Pancreas (tissue), 10 donors: ENCODE measurements around the gene OPN3. TPM values are rescaled to one million over a fixed set of nuclear protein-coding genes. Genes with fewer than 3 reads are reported as not detected.

Experiments used
- ATAC-seq, 4 donors: fragments of 200-7000 bp; cut with Tn5 transposase; one replicate each; pipeline versions ENCODE4 v1.8.0 to v1.9.1; 2020; ENCODE audit warnings: mild to moderate bottlenecking in 4 of 4, moderate library complexity in 4 of 4
- DNase-seq, 6 donors: peaks; one replicate each; pipeline ENCODE4 v3.0.0-alpha.2; 2020
- FAIRE-seq: peaks from 2 replicates; lab custom pipeline; 2012; peaks lifted over from hg19 to GRCh38; lab: Jason Lieb, UNC
- H3K27ac ChIP-seq, 4 donors: fragments of 200-600 bp; sonication (generic); 1 replicate in 3 of 4; 2 replicates in 1 of 4; pipeline versions ENCODE4 v1.5.0 to v1.8.0; 2020
- H3K27me3 ChIP-seq, 4 donors: fragments of 200-600 bp; one replicate each; pipeline ENCODE4 v1.8.0; 2021
- H3K36me3 ChIP-seq, 3 donors: fragments of 200-600 bp; sonication (generic) in 1 of 3; one replicate each; pipeline versions ENCODE4 v1.5.0 to v1.8.0; 2020 to 2021
- H3K4me1 ChIP-seq, 3 donors: fragments of 200-600 bp; one replicate each; pipeline ENCODE4 v1.8.0; 2021
- H3K4me3 ChIP-seq, 4 donors: fragments of 200-600 bp; sonication (generic) in 2 of 4; one replicate each; pipeline versions ENCODE4 v1.5.0 to v1.8.0; 2020 to 2021
- H3K9me3 ChIP-seq, 4 donors: fragments of 200-600 bp; one replicate each; pipeline ENCODE4 v1.8.0; 2021
- WGBS, 2 donors: extraction: QIAGEN DNeasy Blood & Tissue Kit; methylation state at CpG; one replicate each; pipeline ENCODE4 v1.1.7; 2013; 5-methylcytosine and 5-hydroxymethylcytosine counted together
- intact Hi-C, 3 donors: fragments of 100-400 bp; cut with DNase I; formaldehyde crosslinking; loops; one replicate each; pipeline versions ENCODE4 v1.11.1 to v1.14.2; 2022
- polyA plus RNA-seq, 2 donors: library from polyadenylated mRNA; stranded (reverse); fragments of 200-250 nt; gene quantifications; one replicate each; pipeline ENCODE4 v1.2.3, GENCODE V29; 2013
- total RNA-seq, 6 donors: library from RNA; stranded (reverse); fragmentation: NEBNext Ultra II Directional in 4 of 6; extraction: Animal tissue kit (Norgen Biotek cat#: 25700) in 4 of 6; gene quantifications; one replicate each; pipeline versions ENCODE4 v1.2.1 to v1.2.4, GENCODE V29; 2021 to 2023
- TF ChIP-seq, protein P1 (sequence below), 4 donors: fragments of 200-600 bp; sonication (generic) in 3 of 4; IDR thresholded peaks; one replicate each; pipeline versions ENCODE4 v1.5.0 to v1.8.0; 2021; ENCODE audit warnings: antibody characterized with exemption in 4 of 4
- donor health status: healthy with polysubstance abuse.
- donor health status: DM: no; HTN: no; CAD: no; lungs with moderate emphysema.
- donor health status: DM: no; HTN: no; CAD: no.
- donor health status: control.
- donor health status: control.
- donor health status: Bipolar disorder and iron deficiency.
- donor health status: DM: yes; HTN: yes; CAD: no.
- donor health status: DM: no; HTN: no; CAD: no.
- donor health status: DM: no; HTN: no; CAD: no.
- donor health status: DM: yes; HTN: yes; CAD: no.

The OPN3 gene
- total and polyA plus RNA-seq, 8 donors, result 1.2 to 12.8 (median 3.1) TPM

DNA sequence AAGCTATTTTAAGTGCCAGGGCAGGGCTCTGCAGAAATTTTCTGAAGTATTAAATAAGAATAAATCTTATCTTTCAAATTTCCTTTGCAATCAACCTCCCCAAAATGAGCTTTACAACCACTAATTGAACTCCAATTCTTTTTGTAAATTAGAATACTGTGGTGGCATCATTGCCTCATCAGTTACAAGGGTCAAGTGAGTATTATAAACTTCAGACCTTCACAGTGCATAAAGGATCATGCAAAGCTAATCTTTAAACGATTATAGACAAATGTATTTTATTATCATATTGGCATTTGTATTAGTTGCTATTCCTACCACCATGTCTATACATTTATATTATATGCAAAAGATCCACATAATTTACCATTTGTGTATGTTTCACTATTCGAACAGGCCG, 7.2 kb downstream of the OPN3 start:
- no peaks in the 10 kb centered on the region for H3K27me3 ChIP-seq
- WGBS, 2 donors, result 81 to 84% methylated on average over 3 of the region's 3 CpGs
- TF ChIP-seq, protein P1, sequence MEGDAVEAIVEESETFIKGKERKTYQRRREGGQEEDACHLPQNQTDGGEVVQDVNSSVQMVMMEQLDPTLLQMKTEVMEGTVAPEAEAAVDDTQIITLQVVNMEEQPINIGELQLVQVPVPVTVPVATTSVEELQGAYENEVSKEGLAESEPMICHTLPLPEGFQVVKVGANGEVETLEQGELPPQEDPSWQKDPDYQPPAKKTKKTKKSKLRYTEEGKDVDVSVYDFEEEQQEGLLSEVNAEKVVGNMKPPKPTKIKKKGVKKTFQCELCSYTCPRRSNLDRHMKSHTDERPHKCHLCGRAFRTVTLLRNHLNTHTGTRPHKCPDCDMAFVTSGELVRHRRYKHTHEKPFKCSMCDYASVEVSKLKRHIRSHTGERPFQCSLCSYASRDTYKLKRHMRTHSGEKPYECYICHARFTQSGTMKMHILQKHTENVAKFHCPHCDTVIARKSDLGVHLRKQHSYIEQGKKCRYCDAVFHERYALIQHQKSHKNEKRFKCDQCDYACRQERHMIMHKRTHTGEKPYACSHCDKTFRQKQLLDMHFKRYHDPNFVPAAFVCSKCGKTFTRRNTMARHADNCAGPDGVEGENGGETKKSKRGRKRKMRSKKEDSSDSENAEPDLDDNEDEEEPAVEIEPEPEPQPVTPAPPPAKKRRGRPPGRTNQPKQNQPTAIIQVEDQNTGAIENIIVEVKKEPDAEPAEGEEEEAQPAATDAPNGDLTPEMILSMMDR (IDR thresholded peaks at IDR 0.05), result no peak
- no peak for ATAC-seq
- peaks cover 0 to 4% (median 0%) of the 10 kb centered on the region in 3 donors for H3K4me1 ChIP-seq
- no peak overlapping the region for H3K27ac ChIP-seq
- FAIRE-seq, result no peak
- intact Hi-C loops, result no loop called here
- H3K4me3 ChIP-seq, result no peak overlapping the region
- no peaks in the 10 kb centered on the region for H3K36me3 ChIP-seq
- DNase-seq, result no peak
- no peaks in the 10 kb centered on the region for H3K9me3 ChIP-seq

DNA sequence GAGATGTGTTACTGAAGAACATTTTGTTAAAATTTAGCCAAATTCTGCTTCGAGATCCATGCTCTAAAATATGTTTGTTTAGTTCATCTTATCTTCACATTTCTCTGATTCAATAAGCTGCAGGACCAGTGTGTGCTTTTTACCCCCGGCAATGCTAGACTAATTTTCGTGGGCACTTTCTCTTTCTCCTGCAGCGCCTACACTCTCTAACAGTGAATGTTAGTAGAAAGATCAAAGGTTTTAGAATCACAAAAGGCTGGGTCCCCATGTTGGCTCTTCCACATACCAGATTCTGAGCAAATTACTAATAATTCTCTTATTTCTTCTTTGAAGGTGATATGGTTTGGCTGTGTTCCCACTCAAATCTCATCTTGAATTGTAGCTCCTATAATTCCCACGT, 8.5 kb downstream of the OPN3 start:
- no peaks in the 10 kb centered on the region for H3K36me3 ChIP-seq
- intact Hi-C loops, result no loop called here
- DNase-seq (no peak), ATAC-seq (no peak), FAIRE-seq (no peak)
- WGBS, 2 donors, result 52 to 54% methylated on average over 5 of the region's 5 CpGs
- TF ChIP-seq, protein P1 (IDR thresholded peaks at IDR 0.05), result no peak
- no peaks in the 10 kb centered on the region for H3K9me3 ChIP-seq
- no peak overlapping the region for H3K4me3 ChIP-seq
- no peaks in the 10 kb centered on the region for H3K27me3 ChIP-seq
- H3K4me1 ChIP-seq, result no peaks in the 10 kb centered on the region
- H3K27ac ChIP-seq, result no peak overlapping the region

DNA sequence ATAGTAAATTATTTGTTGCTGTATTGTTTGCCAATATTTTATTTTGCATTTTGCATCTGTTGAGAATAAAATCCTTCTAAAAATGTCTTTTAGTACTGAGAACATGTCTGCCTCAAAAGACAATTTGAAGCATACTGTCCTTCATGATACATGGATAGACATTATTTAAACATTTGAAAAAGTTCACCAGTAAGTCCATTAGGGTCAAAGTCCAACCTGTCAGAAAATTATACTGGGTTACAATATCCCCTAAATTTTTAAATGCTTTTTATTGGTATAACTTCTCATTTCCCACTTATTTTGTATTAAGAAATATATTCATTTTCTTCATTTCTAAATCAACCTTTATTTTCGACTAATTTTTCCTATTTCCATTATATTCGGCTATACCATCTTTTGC, 9.3 kb downstream of the OPN3 start:
- 96 to 98% methylated on average over 2 of the region's 2 CpGs for WGBS, 2 donors
- no peaks in the 10 kb centered on the region for H3K4me1 ChIP-seq
- H3K27ac ChIP-seq, result no peak overlapping the region
- ATAC-seq (no peak), FAIRE-seq (no peak), DNase-seq (no peak)
- H3K9me3 ChIP-seq, result no peaks in the 10 kb centered on the region
- no peaks in the 10 kb centered on the region for H3K36me3 ChIP-seq
- intact Hi-C loops, result no loop called here
- TF ChIP-seq, protein P1 (IDR thresholded peaks at IDR 0.05), result no peak
- no peaks in the 10 kb centered on the region for H3K27me3 ChIP-seq
- H3K4me3 ChIP-seq, result no peak overlapping the region

DNA sequence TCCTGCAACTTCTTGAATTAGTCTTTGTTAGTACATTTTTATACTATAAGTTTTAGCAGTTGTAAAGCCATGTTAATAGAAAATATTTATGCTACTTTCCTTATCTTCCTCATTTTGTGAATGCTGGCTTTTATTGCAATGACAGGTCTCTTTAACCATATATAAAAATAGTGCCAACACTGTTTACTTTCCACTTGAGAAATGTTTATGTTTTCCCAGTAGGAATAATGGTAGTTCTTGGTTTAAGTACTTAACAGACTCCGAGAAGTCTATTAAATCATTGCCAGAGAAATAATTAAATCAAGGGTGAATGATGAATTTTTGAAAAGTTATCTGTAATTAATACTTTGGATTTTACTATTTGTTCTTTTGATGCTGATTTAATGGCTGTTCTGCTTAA, 9.7 kb downstream of the OPN3 start:
- no peaks in the 10 kb centered on the region for H3K36me3 ChIP-seq
- DNase-seq (no peak), FAIRE-seq (no peak), ATAC-seq (no peak)
- WGBS, 2 donors, result 89 to 92% methylated on average over 1 of the region's 1 CpG
- H3K9me3 ChIP-seq, result no peaks in the 10 kb centered on the region
- no peak overlapping the region for H3K27ac ChIP-seq
- H3K27me3 ChIP-seq, result no peaks in the 10 kb centered on the region
- no peaks in the 10 kb centered on the region for H3K4me1 ChIP-seq
- TF ChIP-seq, protein P1 (IDR thresholded peaks at IDR 0.05), result no peak
- H3K4me3 ChIP-seq, result no peak overlapping the region
- intact Hi-C loops, result no loop called here

DNA sequence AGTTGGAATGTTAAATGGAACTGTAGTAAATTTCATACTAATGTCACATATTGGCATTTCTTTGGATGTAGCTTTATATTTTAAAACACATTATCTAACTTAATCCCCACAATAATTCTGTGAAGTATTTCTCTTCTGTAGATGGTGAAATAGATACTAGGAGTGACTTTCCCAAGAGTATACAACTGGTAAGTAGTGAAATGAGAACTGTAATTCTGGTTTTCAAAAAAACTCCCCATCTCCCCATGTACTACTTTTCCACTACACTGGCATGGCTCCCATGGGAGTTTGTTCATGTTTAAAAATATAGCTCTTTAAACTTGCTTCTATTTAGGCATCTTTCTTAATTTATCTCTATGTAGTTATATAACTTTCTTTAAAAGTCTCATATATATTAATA, 10.2 kb downstream of the OPN3 start:
- Histone ChIP-seq H3K4me3 (no peak overlapping the region), H3K4me1 (no peaks in the 10 kb centered on the region), H3K9me3 (no peaks in the 10 kb centered on the region), H3K27ac (no peak overlapping the region), H3K36me3 (no peaks in the 10 kb centered on the region), H3K27me3 (no peaks in the 10 kb centered on the region)
- TF ChIP-seq, protein P1 (IDR thresholded peaks at IDR 0.05), result no peak
- DNase-seq, result no peak
- ATAC-seq, result no peak
- FAIRE-seq, result no peak
- intact Hi-C loops, result no loop called here
